H9 (cell line): Measurements from ENCODE around the gene METAP2. TPM values are rescaled to one million over a fixed set of nuclear protein-coding genes. Genes with fewer than 3 reads are reported as not detected.

ENCODE experiments used
- DNase-seq: peaks from one replicate; pipeline ENCODE4 v3.0.0-alpha.2; 2017
- H2AFZ ChIP-seq: one replicate; pipeline ENCODE4 v1.6.1; 2013; ENCODE audit warnings: mild to moderate bottlenecking, low read length, control low read depth, moderate library complexity
- H2AK5ac ChIP-seq: 2 replicates; pipeline ENCODE4 v1.6.1; 2013; ENCODE audit warnings: low read length, control low read depth, mixed read lengths; ENCODE audit not compliant: insufficient read length
- H2BK120ac ChIP-seq: one replicate; pipeline ENCODE4 v1.6.1; 2013; ENCODE audit warnings: low read depth, mild to moderate bottlenecking, low read length, control low read depth, inconsistent platforms; ENCODE audit not compliant: poor library complexity, severe bottlenecking
- H2BK12ac ChIP-seq: 2 replicates; pipeline ENCODE4 v1.6.1; 2013; ENCODE audit warnings: low read length, control low read depth, mixed read lengths, low read depth; ENCODE audit not compliant: insufficient read length
- H2BK15ac ChIP-seq: 2 replicates; pipeline ENCODE4 v1.6.1; 2013; ENCODE audit warnings: low read depth, low read length, control low read depth
- H2BK20ac ChIP-seq: one replicate; pipeline ENCODE4 v1.6.1; 2013; ENCODE audit warnings: low read depth, mild to moderate bottlenecking, low read length, control low read depth, inconsistent platforms; ENCODE audit not compliant: poor library complexity, severe bottlenecking
- H2BK5ac ChIP-seq: 2 replicates; pipeline ENCODE4 v1.6.1; 2013; ENCODE audit warnings: low read length, control low read depth, mixed read lengths; ENCODE audit not compliant: insufficient read length
- H3K14ac ChIP-seq: 2 replicates; pipeline ENCODE4 v1.6.1; 2013; ENCODE audit warnings: low read length, control low read depth; ENCODE audit not compliant: insufficient read depth
- H3K18ac ChIP-seq: 2 replicates; pipeline ENCODE4 v1.6.1; 2013; ENCODE audit warnings: low read depth, mild to moderate bottlenecking, mixed read lengths, low read length, control low read depth; ENCODE audit not compliant: insufficient read length
- H3K23ac ChIP-seq: 2 replicates; pipeline ENCODE4 v1.6.1; 2013; ENCODE audit warnings: low read length, control low read depth, mixed read lengths, low read depth; ENCODE audit not compliant: insufficient read length
- H3K23me2 ChIP-seq: 2 replicates; pipeline ENCODE4 v1.6.1; 2013; ENCODE audit warnings: low read depth, mild to moderate bottlenecking, mixed read lengths, low read length, control low read depth; ENCODE audit not compliant: insufficient read length, poor library complexity, severe bottlenecking
- H3K27ac ChIP-seq: 2 replicates; pipeline ENCODE4 v1.5.1; 2013; ENCODE audit warnings: low read length, control low read depth, mixed read lengths, low read depth; ENCODE audit not compliant: insufficient read length
- H3K27me3 ChIP-seq: 2 replicates; pipeline ENCODE4 v1.6.1; 2013; ENCODE audit warnings: low read length, control low read depth, inconsistent platforms; ENCODE audit not compliant: insufficient read depth
- H3K4ac ChIP-seq: 2 replicates; pipeline ENCODE4 v1.6.1; 2013; ENCODE audit warnings: low read depth, mild to moderate bottlenecking, control low read depth, inconsistent platforms, low read length, moderate library complexity
- H3K4me1 ChIP-seq: 2 replicates; pipeline ENCODE4 v1.6.1; 2013; ENCODE audit warnings: low read length, control low read depth, inconsistent platforms; ENCODE audit not compliant: insufficient read depth
- H3K4me2 ChIP-seq: 2 replicates; pipeline ENCODE4 v1.6.1; 2013; ENCODE audit warnings: low read length, control low read depth, mixed read lengths; ENCODE audit not compliant: insufficient read length, insufficient read depth
- H3K56ac ChIP-seq: 2 replicates; pipeline ENCODE4 v1.6.1; 2013; ENCODE audit warnings: low read depth, mild to moderate bottlenecking, mixed read lengths, low read length, control low read depth; ENCODE audit not compliant: insufficient read length
- H3K79me1 ChIP-seq: 2 replicates; pipeline ENCODE4 v1.6.1; 2013; ENCODE audit warnings: low read depth, mild to moderate bottlenecking, moderate library complexity, low read length, control low read depth, inconsistent platforms; ENCODE audit not compliant: insufficient read depth, poor library complexity, severe bottlenecking
- H3K79me2 ChIP-seq: 2 replicates; pipeline ENCODE4 v1.6.1; 2013; ENCODE audit warnings: low read length, control low read depth, inconsistent platforms; ENCODE audit not compliant: insufficient read depth
- H3K9ac ChIP-seq: 2 replicates; pipeline ENCODE4 v1.6.1; 2013; ENCODE audit warnings: low read length, control low read depth, mixed read lengths; ENCODE audit not compliant: insufficient read length; ENCODE audit errors: extremely low read depth
- H3K9me3 ChIP-seq: one replicate; pipeline ENCODE4 v1.6.1; 2013; ENCODE audit warnings: low read depth, low read length, inconsistent platforms; ENCODE audit not compliant: control insufficient read depth
- H3T11ph ChIP-seq: one replicate; pipeline ENCODE4 v1.6.1; 2013; ENCODE audit warnings: mild to moderate bottlenecking, low read length, control low read depth, inconsistent platforms
- H4K20me1 ChIP-seq: one replicate; pipeline ENCODE4 v1.6.1; 2013; ENCODE audit not compliant: control insufficient read depth, insufficient read length, insufficient read depth
- H4K5ac ChIP-seq: 2 replicates; pipeline ENCODE4 v1.6.1; 2013; ENCODE audit warnings: low read depth, mild to moderate bottlenecking, mixed read lengths, low read length, control low read depth; ENCODE audit not compliant: insufficient read length
- H4K8ac ChIP-seq: replicated peaks from 2 replicates; pipeline ENCODE4 v1.6.1; 2013; ENCODE audit warnings: low read length, control low read depth, mixed read lengths, low read depth; ENCODE audit not compliant: insufficient read length
- H4K91ac ChIP-seq: 2 replicates; pipeline ENCODE4 v1.6.1; 2013; ENCODE audit warnings: low read depth, mild to moderate bottlenecking, moderate library complexity, mixed read lengths, low read length, control low read depth; ENCODE audit not compliant: insufficient read length
- H3K27ac Mint-ChIP-seq, 3 experiments: 2 replicates in 2 of 3; 3 replicates in 1 of 3; pipeline ENCODE4 v1.8.0; 2020 to 2021; ENCODE audit warnings: mixed read lengths in 3 of 3, mild to moderate bottlenecking in 1 of 3, moderate library complexity in 1 of 3
- H3K27me3 Mint-ChIP-seq: 2 replicates; pipeline ENCODE4 v1.8.0; 2021; ENCODE audit warnings: low read depth, mild to moderate bottlenecking, moderate library complexity, mixed read lengths
- H3K36me3 Mint-ChIP-seq, 3 experiments: 2 replicates in 2 of 3; 3 replicates in 1 of 3; pipeline ENCODE4 v1.8.0; 2020 to 2021; ENCODE audit warnings: low read depth in 3 of 3, mixed read lengths in 3 of 3; ENCODE audit not compliant: insufficient read depth in 1 of 3
- H3K4me1 Mint-ChIP-seq, 2 experiments: 2 replicates each; pipeline ENCODE4 v1.8.0; 2020; ENCODE audit warnings: mixed read lengths in 2 of 2
- H3K4me3 Mint-ChIP-seq, 2 experiments: 2 replicates in 1 of 2; 3 replicates in 1 of 2; pipeline ENCODE4 v1.8.0; 2020 to 2021; ENCODE audit warnings: mild to moderate bottlenecking in 2 of 2, mixed read lengths in 2 of 2, moderate library complexity in 1 of 2
- H3K9me3 Mint-ChIP-seq, 2 experiments: 2 replicates in 1 of 2; 3 replicates in 1 of 2; pipeline ENCODE4 v1.8.0; 2020; ENCODE audit warnings: mild to moderate bottlenecking in 2 of 2, mixed read lengths in 2 of 2, moderate library complexity in 1 of 2
- WGBS: extraction: QIAGEN DNeasy Blood & Tissue Kit; methylation state at CpG from one replicate; pipeline ENCODE4 v1.1.7; 2013; ENCODE audit warnings: missing lambda C conversion rate, low lambda C conversion rate, mixed read lengths; ENCODE audit not compliant: insufficient read length; ENCODE audit errors: extremely low coverage; 5-methylcytosine and 5-hydroxymethylcytosine counted together
- total RNA-seq: library from RNA; stranded (reverse); gene quantifications from 2 replicates; pipeline ENCODE4 v1.2.1, GENCODE V29; 2021
- TF ChIP-seq, protein P1 (sequence below): fragments of 200-600 bp; sonication (generic); conservative IDR thresholded peaks from 3 replicates; pipeline ENCODE4 v1.8.0; 2021; ENCODE audit warnings: antibody characterized with exemption, mild to moderate bottlenecking

Gene METAP2
- total RNA-seq, 1 experiment from 2014 or later, result 140 TPM

DNA sequence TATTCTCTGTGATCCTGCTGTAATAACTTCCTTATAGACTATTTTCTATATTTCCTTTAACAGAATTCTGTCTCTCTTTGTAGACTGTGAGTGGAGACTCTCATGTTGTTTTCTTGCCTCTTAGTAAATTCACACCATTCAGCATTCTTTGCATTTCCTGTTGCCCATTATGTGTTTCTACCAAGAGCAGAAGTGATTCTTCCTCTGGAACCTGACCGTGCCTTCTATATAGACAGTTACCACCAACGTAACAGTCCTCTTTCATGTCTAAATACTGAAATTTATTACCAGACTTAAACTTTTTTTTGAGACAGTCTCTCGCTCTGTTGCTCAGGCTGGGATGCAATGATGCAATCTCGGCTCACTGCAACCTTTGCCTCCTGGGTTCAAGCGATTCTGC, 31.1 kb downstream of the METAP2 start:
- no peak overlapping the region for H3K18ac ChIP-seq
- no peaks in the 10 kb centered on the region for H3K79me1 ChIP-seq
- no peaks in the 10 kb centered on the region for H3K27me3 Mint-ChIP-seq
- no peak overlapping the region for H4K8ac ChIP-seq
- H3K27me3 ChIP-seq, result no peaks in the 10 kb centered on the region; the same call in 1 of the 2 replicates
- no peak overlapping the region; a peak in 1 of 5 replicates for H3K4me3 Mint-ChIP-seq
- H2BK120ac ChIP-seq, result no peak overlapping the region
- no peaks in the 10 kb centered on the region for H4K20me1 ChIP-seq
- no peaks in the 10 kb centered on the region for H3K79me2 ChIP-seq
- WGBS, result no CpG with 5 or more reads among the region's 5 CpGs
- TF ChIP-seq, protein P1, sequence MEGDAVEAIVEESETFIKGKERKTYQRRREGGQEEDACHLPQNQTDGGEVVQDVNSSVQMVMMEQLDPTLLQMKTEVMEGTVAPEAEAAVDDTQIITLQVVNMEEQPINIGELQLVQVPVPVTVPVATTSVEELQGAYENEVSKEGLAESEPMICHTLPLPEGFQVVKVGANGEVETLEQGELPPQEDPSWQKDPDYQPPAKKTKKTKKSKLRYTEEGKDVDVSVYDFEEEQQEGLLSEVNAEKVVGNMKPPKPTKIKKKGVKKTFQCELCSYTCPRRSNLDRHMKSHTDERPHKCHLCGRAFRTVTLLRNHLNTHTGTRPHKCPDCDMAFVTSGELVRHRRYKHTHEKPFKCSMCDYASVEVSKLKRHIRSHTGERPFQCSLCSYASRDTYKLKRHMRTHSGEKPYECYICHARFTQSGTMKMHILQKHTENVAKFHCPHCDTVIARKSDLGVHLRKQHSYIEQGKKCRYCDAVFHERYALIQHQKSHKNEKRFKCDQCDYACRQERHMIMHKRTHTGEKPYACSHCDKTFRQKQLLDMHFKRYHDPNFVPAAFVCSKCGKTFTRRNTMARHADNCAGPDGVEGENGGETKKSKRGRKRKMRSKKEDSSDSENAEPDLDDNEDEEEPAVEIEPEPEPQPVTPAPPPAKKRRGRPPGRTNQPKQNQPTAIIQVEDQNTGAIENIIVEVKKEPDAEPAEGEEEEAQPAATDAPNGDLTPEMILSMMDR, result no peak
- H2BK5ac ChIP-seq, result no peak overlapping the region
- no peak overlapping the region for H3T11ph ChIP-seq
- no peak overlapping the region for H2BK20ac ChIP-seq
- no peak overlapping the region for H3K14ac ChIP-seq
- H4K91ac ChIP-seq, result no peak overlapping the region
- H3K4me2 ChIP-seq, result no peak overlapping the region
- DNase-seq, result no peak
- no peak overlapping the region for H3K9ac ChIP-seq
- no peaks in the 10 kb centered on the region for H3K9me3 ChIP-seq
- no peaks in the 10 kb centered on the region; a peak in 1 of 4 replicates for H3K4me1 Mint-ChIP-seq
- H2AK5ac ChIP-seq, result no peak overlapping the region
- H4K5ac ChIP-seq, result no peak overlapping the region
- H3K23ac ChIP-seq, result no peak overlapping the region
- no peak overlapping the region for H2BK15ac ChIP-seq
- H3K56ac ChIP-seq, result no peak overlapping the region
- H3K4me1 ChIP-seq, result no peaks in the 10 kb centered on the region
- no peak overlapping the region for H2AFZ ChIP-seq
- H3K27ac Mint-ChIP-seq, result peak overlapping the region; percentile 35 to 79 (median 36); a peak in 6 of 7 replicates
- H3K36me3 Mint-ChIP-seq, result peaks cover 37 to 77% (median 74%) of the 10 kb centered on the region in 3 experiments; a peak in 6 of 7 replicates
- no peak overlapping the region for H3K4ac ChIP-seq
- H2BK12ac ChIP-seq, result no peak overlapping the region
- H3K23me2 ChIP-seq, result no peaks in the 10 kb centered on the region
- H3K9me3 Mint-ChIP-seq, result no peaks in the 10 kb centered on the region
- H3K27ac ChIP-seq, result no peak overlapping the region
